Measurements from ENCODE around the gene ALDOA. TPM values are rescaled to one million over a fixed set of nuclear protein-coding genes. Genes with fewer than 3 reads are reported as not detected.

The ALDOA gene
- total RNA-seq, 1 donor from 2014 or later = 640 TPM

GRCh38 chr16:30022887-30023286 is 42.7 kb upstream of the ALDOA start, which contains the start of gene C16orf92:
C16orf92 (plus strand) TSS chr16:30023198; CDS start chr16:30023341, 143 bp downstream.
- TF ChIP-seq, protein P1, sequence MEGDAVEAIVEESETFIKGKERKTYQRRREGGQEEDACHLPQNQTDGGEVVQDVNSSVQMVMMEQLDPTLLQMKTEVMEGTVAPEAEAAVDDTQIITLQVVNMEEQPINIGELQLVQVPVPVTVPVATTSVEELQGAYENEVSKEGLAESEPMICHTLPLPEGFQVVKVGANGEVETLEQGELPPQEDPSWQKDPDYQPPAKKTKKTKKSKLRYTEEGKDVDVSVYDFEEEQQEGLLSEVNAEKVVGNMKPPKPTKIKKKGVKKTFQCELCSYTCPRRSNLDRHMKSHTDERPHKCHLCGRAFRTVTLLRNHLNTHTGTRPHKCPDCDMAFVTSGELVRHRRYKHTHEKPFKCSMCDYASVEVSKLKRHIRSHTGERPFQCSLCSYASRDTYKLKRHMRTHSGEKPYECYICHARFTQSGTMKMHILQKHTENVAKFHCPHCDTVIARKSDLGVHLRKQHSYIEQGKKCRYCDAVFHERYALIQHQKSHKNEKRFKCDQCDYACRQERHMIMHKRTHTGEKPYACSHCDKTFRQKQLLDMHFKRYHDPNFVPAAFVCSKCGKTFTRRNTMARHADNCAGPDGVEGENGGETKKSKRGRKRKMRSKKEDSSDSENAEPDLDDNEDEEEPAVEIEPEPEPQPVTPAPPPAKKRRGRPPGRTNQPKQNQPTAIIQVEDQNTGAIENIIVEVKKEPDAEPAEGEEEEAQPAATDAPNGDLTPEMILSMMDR (conservative IDR thresholded peaks at IDR 0.05) = no peak
- Mint-ChIP-seq H3K36me3 (ENCODE audit: low read depth) (no peaks in the 10 kb centered on the region), H3K9me3 (no peaks in the 10 kb centered on the region), H3K27ac (ENCODE audit: unreplicated experiment) (peak within 1 kb of the TSS; percentile 19), H3K4me3 (no peak within 1 kb of the TSS), H3K27me3 (ENCODE audit: low read depth) (peaks cover 13% of the 10 kb centered on the region), H3K4me1 (peaks cover 7% of the 10 kb centered on the region)
- DNase-seq (ENCODE audit: low read depth, low spot score) = no peak

GRCh38 chr16:30023586-30023985 is 42.0 kb upstream of the ALDOA start:
- Mint-ChIP-seq H3K27me3 (ENCODE audit: low read depth) (peaks cover 16% of the 10 kb centered on the region), H3K27ac (ENCODE audit: unreplicated experiment) (peak overlapping the region; percentile 19), H3K36me3 (ENCODE audit: low read depth) (no peaks in the 10 kb centered on the region), H3K4me3 (no peak overlapping the region), H3K9me3 (no peaks in the 10 kb centered on the region), H3K4me1 (peaks cover 10% of the 10 kb centered on the region)
- TF ChIP-seq, protein P1 (conservative IDR thresholded peaks at IDR 0.05) = no peak
- no peak for DNase-seq (ENCODE audit: low read depth, low spot score)

GRCh38 chr16:30024451-30024850 is 41.1 kb upstream of the ALDOA start:
- Mint-ChIP-seq H3K36me3 (ENCODE audit: low read depth) (no peaks in the 10 kb centered on the region), H3K27me3 (ENCODE audit: low read depth) (peaks cover 22% of the 10 kb centered on the region), H3K4me1 (peaks cover 10% of the 10 kb centered on the region), H3K9me3 (no peaks in the 10 kb centered on the region), H3K4me3 (no peak overlapping the region), H3K27ac (ENCODE audit: unreplicated experiment) (no peak overlapping the region)
- no peak for DNase-seq (ENCODE audit: low read depth, low spot score)
- TF ChIP-seq, protein P1 (conservative IDR thresholded peaks at IDR 0.05) = no peak

DNA sequence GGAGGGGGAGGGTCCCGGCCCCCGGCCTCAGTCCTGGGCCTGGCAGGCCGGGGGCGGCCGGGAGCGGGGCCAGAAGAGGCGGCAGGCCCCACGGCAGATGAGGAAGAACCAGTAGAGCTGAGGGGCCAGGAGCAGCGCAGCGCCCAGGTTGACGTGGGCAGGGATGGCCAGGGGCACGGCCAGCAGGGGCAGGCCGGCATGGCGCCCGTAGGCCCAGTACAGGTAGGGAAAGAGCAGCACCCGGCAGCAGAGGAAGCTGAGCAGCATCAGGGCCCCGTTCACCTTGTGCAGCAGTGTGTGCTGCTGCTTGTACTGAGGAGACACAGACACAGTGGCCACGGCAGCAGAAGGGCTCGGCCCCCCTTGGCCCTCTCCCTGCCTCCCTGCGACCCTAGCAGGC is 40.4 kb upstream of the ALDOA start:
- Mint-ChIP-seq H3K4me3 (no peak overlapping the region), H3K27me3 (ENCODE audit: low read depth) (peaks cover 29% of the 10 kb centered on the region), H3K36me3 (ENCODE audit: low read depth) (no peaks in the 10 kb centered on the region), H3K9me3 (no peaks in the 10 kb centered on the region), H3K4me1 (peaks cover 14% of the 10 kb centered on the region), H3K27ac (ENCODE audit: unreplicated experiment) (peak overlapping the region; percentile 50)
- no peak for DNase-seq (ENCODE audit: low read depth, low spot score)
- TF ChIP-seq, protein P1 (conservative IDR thresholded peaks at IDR 0.05) = no peak

DNA sequence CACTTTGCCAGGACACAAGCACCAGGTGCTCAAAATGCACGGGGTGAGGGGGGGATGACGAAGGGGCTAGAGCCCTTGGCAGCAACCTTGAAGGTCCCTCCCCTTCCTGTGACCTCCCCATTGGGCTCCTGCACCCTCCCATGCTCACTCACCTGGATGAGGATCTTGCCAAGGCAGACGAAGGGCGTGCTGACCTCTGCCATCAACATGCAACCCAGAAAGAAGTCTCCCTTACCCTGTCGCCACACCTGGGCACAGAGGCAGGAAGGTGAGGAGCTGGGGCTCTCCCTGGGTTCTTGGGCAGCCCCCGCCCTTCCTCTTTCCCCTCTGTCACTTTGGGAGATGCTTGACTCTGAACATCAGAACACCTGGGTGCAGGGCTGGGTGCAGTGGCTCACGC is 40.0 kb upstream of the ALDOA start:
- Mint-ChIP-seq H3K4me3 (no peak overlapping the region), H3K36me3 (ENCODE audit: low read depth) (no peaks in the 10 kb centered on the region), H3K4me1 (peaks cover 15% of the 10 kb centered on the region), H3K27me3 (ENCODE audit: low read depth) (peaks cover 31% of the 10 kb centered on the region), H3K9me3 (no peaks in the 10 kb centered on the region), H3K27ac (ENCODE audit: unreplicated experiment) (peak overlapping the region; percentile 50)
- no peak for DNase-seq (ENCODE audit: low read depth, low spot score)
- TF ChIP-seq, protein P1 (conservative IDR thresholded peaks at IDR 0.05) = no peak

Measured in neural crest cell (in vitro differentiated cells).